Left lung (tissue), 10 donors: ENCODE results near the gene UNG. TPM values are rescaled to one million over a fixed set of nuclear protein-coding genes. Genes with fewer than 3 reads are reported as not detected.

Experiments
- ATAC-seq: fragments of 200-7000 bp; cut with Tn5 transposase; one replicate; pipeline ENCODE4 v1.9.1; 2020; ENCODE audit warnings: moderate library complexity
- DNase-seq, 4 donors: peaks; one replicate each; pipeline ENCODE4 v3.0.0-alpha.2; 2013 to 2020
- H3K27ac ChIP-seq, 2 donors: fragments of 200-600 bp; sonication (generic) in 1 of 2; one replicate each; pipeline versions ENCODE4 v1.5.0 to v1.8.0; 2020 to 2021
- H3K27me3 ChIP-seq, 2 donors: fragments of 200-600 bp; sonication (generic) in 1 of 2; one replicate each; pipeline versions ENCODE4 v1.5.0 to v1.8.0; 2020 to 2021
- H3K36me3 ChIP-seq, 2 donors: fragments of 200-600 bp; sonication (generic) in 1 of 2; one replicate each; pipeline versions ENCODE4 v1.5.0 to v1.8.0; 2020 to 2021
- H3K4me1 ChIP-seq, 2 donors: fragments of 200-600 bp; one replicate each; pipeline ENCODE4 v1.8.0; 2021
- H3K4me3 ChIP-seq, 2 donors: fragments of 200-600 bp; sonication (generic) in 1 of 2; one replicate each; pipeline versions ENCODE4 v1.5.0 to v1.8.0; 2020 to 2021; ENCODE audit warnings: mild to moderate bottlenecking in 1 of 2
- H3K9me3 ChIP-seq, 2 donors: fragments of 200-600 bp; sonication (generic) in 1 of 2; one replicate each; pipeline versions ENCODE4 v1.5.0 to v1.8.0; 2020 to 2021
- CTCF ChIP-seq, 2 donors: fragments of 200-600 bp; sonication (generic) in 1 of 2; IDR thresholded peaks; one replicate each; pipeline versions ENCODE4 v1.5.0 to v1.8.0; 2021; ENCODE audit warnings: antibody characterized with exemption in 2 of 2
- intact Hi-C, 2 donors: fragments of 100-400 bp; cut with DNase I; formaldehyde crosslinking; loops; one replicate each; pipeline versions ENCODE4 v1.11.2 to v1.14.2; 2022
- polyA plus RNA-seq, 6 donors: library from polyadenylated mRNA; unstranded; fragments of 120-200 nt; gene quantifications; one replicate each; pipeline ENCODE4 v1.2.1, GENCODE V29; 2013; ENCODE audit not compliant: insufficient read length in 6 of 6
- total RNA-seq, 2 donors: library from RNA; stranded (reverse); fragmentation: NEBNext Ultra II Directional; extraction: Animal tissue kit (Norgen Biotek cat#: 25700); gene quantifications; one replicate each; pipeline ENCODE4 v1.2.1, GENCODE V29; 2021
- donor health status: DM: no; HTN: yes; CAD: no.
- donor health status: DM: no; HTN: no; CAD: no.

Gene UNG
- total and polyA plus RNA-seq, 8 donors, result 22.4 to 55.7 (median 49.0) TPM

DNA sequence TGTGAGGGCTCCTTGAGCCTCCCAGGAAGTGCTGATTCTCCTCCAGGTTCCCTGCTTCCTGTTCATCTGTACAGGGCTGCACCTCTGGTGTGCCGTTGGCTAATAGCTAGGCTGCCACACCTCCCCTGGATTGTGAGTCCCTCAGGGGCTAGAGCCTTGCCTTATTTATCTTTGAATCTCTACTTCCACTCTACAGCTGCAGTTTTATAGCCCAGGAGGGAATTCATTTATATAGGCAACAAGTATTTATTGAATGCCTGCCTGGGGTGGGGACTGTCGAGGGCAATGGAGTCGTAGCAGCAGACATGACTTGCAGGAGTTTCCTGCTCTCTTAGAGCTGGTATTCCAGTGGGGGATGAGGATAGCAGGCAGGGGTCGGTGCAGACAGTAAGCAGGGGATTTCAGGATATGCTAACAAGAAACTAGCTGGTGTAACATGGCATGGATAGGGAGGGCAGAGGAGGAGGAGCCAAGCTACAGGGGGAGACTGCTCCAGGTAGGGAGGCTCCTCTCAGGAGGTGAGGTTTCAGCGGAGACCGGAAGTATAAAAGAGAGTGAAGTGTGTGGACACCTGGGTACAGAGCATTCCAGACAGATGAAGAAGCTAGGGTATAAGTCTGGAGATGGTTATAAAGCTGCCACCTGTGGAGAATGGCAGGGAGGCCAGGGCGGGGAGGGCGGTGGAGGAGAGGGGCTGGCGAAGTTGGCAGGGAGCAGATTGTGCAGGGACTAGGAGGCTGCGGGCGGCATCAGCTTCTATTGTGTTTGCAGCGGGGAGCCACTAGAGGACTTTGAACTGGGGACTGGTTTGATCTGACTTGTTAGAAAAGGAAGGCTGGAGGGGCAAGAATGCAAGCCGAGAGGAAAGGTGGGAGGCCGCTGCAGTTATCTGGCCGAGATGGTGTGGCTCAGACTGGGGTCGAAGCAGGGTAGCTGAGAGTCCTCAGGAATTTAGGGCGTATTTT, 27.8 kb upstream of the UNG start:
- TF ChIP-seq CTCF (IDR thresholded peaks at IDR 0.05), result no peak
- DNase-seq (no peak), ATAC-seq (no peak)
- intact Hi-C loops, result no loop called here
- H3K4me1 ChIP-seq, result no peaks in the 10 kb centered on the region
- H3K27me3 ChIP-seq, result no peaks in the 10 kb centered on the region
- no peak overlapping the region for H3K27ac ChIP-seq
- no peak overlapping the region for H3K4me3 ChIP-seq
- no peaks in the 10 kb centered on the region for H3K9me3 ChIP-seq
- H3K36me3 ChIP-seq, result peaks cover 0 to 70% of the 10 kb centered on the region in 2 donors

GRCh38 chr12:109074866-109075265, 22.5 kb upstream of the UNG start:
- DNase-seq, result no peak
- H3K27ac ChIP-seq, result no peak overlapping the region
- no peak overlapping the region for H3K4me3 ChIP-seq
- no peak for ATAC-seq
- no peaks in the 10 kb centered on the region for H3K27me3 ChIP-seq
- peaks cover 0 to 70% of the 10 kb centered on the region in 2 donors for H3K36me3 ChIP-seq
- no peak for TF ChIP-seq CTCF (IDR thresholded peaks at IDR 0.05)
- no peaks in the 10 kb centered on the region for H3K4me1 ChIP-seq
- H3K9me3 ChIP-seq, result peaks cover 0 to 8% of the 10 kb centered on the region in 2 donors
- intact Hi-C loops, result no loop called here

DNA sequence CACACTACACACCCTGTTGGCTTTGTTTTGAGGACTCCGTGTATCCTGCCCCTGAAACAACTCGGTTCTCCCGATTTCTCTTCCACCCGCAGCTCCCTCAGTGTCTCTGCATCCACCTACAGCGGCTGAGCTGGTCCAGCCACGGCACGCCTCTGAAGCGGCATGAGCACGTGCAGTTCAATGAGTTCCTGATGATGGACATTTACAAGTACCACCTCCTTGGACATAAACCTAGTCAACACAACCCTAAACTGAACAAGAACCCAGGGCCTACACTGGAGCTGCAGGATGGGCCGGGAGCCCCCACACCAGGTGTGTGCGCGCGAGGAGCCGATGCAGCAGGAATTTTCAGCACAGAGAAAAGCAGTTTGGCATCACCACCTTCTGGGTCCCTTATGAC, 14.6 kb upstream of the UNG start:
- Histone ChIP-seq H3K4me1 (no peaks in the 10 kb centered on the region), H3K4me3 (no peak overlapping the region), H3K36me3 (peaks cover 0 to 81% of the 10 kb centered on the region in 2 donors), H3K9me3 (peaks cover 0 to 8% of the 10 kb centered on the region in 2 donors), H3K27me3 (no peaks in the 10 kb centered on the region), H3K27ac (no peak overlapping the region)
- DNase-seq (no peak), ATAC-seq (no peak)
- intact Hi-C loops, result no loop called here
- TF ChIP-seq CTCF (IDR thresholded peaks at IDR 0.05), result no peak

DNA sequence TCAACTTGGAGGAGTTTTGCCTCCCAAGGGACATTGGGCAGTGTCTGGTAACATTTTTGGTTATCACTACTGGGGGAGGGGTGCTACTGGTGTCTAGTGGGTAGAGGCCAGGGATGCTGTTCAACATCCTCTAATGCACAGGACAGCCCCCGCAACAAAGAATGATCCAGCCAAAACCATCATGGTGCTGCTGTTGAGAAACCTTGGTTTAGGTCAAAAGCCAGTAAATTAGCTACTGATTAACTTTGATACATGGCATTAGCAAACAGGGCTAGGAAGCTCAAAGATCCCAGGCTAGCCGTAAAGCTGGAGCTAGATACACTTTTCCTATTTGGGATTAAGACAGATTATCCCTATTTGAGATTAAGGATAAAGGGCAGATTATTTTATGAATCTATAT, 13.0 kb upstream of the UNG start:
- Histone ChIP-seq H3K27ac (no peak overlapping the region), H3K36me3 (peaks cover 0 to 84% of the 10 kb centered on the region in 2 donors)
- TF ChIP-seq CTCF (IDR thresholded peaks at IDR 0.05), result no peak

DNA sequence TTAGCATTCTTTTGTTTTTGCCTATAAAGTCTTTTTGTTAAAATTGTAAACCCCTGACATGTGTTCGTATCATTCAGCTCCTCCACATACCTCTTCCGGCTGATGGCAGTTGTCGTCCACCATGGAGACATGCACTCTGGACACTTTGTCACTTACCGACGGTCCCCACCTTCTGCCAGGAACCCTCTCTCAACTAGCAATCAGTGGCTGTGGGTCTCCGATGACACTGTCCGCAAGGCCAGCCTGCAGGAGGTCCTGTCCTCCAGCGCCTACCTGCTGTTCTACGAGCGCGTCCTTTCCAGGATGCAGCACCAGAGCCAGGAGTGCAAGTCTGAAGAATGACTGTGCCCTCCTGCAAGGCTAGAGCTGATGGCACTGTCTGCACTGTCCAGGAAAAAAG, 11.8 kb upstream of the UNG start:
- Histone ChIP-seq H3K27ac (no peak overlapping the region), H3K4me3 (no peak overlapping the region), H3K9me3 (no peaks in the 10 kb centered on the region), H3K36me3 (peaks cover 0 to 91% of the 10 kb centered on the region in 2 donors), H3K27me3 (no peaks in the 10 kb centered on the region), H3K4me1 (no peaks in the 10 kb centered on the region)
- ATAC-seq (no peak), DNase-seq (no peak)
- TF ChIP-seq CTCF (IDR thresholded peaks at IDR 0.05), result no peak
- intact Hi-C loops, result no loop called here

More for the DNA sequence above, 13.0 kb upstream of the UNG start:
- Histone ChIP-seq H3K4me1 (no peaks in the 10 kb centered on the region), H3K27me3 (no peaks in the 10 kb centered on the region), H3K9me3 (no peaks in the 10 kb centered on the region), H3K4me3 (no peak overlapping the region)
- intact Hi-C loops, result no loop called here
- DNase-seq, result no peak
- ATAC-seq, result no peak
